ENCODE data around the gene FAM20B.

- TF ChIP-seq CTCF (IDR thresholded peaks at IDR 0.05) = no peak
- TF ChIP-seq POLR2A (IDR thresholded peaks at IDR 0.05) = no peak
Measured at GRCh38 chr1:179042700-179043099, 17.0 kb downstream of the FAM20B start.

All from adrenal gland (tissue), 5 donors.